ENCODE measurements around the gene NR3C2.

DNA sequence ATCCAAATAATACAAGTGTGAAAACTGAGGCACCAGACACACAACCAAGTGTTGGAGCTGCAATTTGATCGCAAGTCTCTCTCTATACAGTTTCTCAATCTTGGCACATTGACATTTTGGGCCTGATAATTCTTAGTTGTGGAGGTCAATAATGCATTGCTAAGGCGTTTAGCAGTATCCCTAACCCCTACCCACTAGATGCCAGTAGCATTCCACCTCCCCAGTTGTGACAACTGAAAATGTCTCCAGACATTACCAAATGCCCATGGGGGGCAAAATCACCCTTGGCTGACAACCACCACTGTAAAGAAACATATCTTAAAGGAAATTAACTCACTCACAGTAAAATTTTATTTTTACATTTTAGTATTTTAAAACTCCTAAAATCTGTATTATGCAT lies 4.2 kb downstream of the NR3C2 start:
- TF ChIP-seq, protein P1, sequence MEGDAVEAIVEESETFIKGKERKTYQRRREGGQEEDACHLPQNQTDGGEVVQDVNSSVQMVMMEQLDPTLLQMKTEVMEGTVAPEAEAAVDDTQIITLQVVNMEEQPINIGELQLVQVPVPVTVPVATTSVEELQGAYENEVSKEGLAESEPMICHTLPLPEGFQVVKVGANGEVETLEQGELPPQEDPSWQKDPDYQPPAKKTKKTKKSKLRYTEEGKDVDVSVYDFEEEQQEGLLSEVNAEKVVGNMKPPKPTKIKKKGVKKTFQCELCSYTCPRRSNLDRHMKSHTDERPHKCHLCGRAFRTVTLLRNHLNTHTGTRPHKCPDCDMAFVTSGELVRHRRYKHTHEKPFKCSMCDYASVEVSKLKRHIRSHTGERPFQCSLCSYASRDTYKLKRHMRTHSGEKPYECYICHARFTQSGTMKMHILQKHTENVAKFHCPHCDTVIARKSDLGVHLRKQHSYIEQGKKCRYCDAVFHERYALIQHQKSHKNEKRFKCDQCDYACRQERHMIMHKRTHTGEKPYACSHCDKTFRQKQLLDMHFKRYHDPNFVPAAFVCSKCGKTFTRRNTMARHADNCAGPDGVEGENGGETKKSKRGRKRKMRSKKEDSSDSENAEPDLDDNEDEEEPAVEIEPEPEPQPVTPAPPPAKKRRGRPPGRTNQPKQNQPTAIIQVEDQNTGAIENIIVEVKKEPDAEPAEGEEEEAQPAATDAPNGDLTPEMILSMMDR (conservative IDR thresholded peaks at IDR 0.05; ENCODE audit: low read depth, low read length) = no peak
- no peak for TF ChIP-seq EZH2 (IDR thresholded peaks at IDR 0.05; ENCODE audit: borderline replicate concordance, low read depth, low read length, poor library complexity, severe bottlenecking)

Measured in A673 (cell line).